GM12874 (cell line): ENCODE data around the gene CDCP1.

Experiments
- TF ChIP-seq, protein P1 (sequence below): IDR thresholded peaks from 2 replicates; pipeline ENCODE4 v1.5.1; 2011; ENCODE audit warnings: low read depth, mild to moderate bottlenecking, control low read depth, low read length, moderate library complexity; ENCODE audit not compliant: insufficient read depth

The CDCP1 gene

DNA sequence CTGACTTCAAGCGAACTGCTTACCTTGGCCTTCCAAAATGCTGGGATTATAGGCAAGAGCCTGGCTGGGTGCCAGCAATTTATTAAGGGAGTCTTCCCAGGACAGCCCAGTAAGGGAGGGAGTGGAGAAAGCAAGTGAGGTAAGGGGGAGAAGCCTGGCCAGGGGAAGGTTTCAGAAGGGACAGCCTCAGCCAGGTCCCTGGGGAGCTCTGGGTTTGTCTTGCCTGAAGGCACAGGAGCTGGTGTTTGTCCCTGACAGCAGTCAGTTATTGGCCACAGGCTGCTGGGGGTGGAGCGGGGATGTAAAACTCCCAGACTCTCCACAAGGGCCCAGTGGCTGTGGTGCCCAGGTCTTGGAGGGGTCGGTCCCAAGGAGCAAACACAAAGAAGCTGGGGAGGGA, 33.0 kb upstream of the CDCP1 start:
- TF ChIP-seq, protein P1, sequence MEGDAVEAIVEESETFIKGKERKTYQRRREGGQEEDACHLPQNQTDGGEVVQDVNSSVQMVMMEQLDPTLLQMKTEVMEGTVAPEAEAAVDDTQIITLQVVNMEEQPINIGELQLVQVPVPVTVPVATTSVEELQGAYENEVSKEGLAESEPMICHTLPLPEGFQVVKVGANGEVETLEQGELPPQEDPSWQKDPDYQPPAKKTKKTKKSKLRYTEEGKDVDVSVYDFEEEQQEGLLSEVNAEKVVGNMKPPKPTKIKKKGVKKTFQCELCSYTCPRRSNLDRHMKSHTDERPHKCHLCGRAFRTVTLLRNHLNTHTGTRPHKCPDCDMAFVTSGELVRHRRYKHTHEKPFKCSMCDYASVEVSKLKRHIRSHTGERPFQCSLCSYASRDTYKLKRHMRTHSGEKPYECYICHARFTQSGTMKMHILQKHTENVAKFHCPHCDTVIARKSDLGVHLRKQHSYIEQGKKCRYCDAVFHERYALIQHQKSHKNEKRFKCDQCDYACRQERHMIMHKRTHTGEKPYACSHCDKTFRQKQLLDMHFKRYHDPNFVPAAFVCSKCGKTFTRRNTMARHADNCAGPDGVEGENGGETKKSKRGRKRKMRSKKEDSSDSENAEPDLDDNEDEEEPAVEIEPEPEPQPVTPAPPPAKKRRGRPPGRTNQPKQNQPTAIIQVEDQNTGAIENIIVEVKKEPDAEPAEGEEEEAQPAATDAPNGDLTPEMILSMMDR = no peak

DNA sequence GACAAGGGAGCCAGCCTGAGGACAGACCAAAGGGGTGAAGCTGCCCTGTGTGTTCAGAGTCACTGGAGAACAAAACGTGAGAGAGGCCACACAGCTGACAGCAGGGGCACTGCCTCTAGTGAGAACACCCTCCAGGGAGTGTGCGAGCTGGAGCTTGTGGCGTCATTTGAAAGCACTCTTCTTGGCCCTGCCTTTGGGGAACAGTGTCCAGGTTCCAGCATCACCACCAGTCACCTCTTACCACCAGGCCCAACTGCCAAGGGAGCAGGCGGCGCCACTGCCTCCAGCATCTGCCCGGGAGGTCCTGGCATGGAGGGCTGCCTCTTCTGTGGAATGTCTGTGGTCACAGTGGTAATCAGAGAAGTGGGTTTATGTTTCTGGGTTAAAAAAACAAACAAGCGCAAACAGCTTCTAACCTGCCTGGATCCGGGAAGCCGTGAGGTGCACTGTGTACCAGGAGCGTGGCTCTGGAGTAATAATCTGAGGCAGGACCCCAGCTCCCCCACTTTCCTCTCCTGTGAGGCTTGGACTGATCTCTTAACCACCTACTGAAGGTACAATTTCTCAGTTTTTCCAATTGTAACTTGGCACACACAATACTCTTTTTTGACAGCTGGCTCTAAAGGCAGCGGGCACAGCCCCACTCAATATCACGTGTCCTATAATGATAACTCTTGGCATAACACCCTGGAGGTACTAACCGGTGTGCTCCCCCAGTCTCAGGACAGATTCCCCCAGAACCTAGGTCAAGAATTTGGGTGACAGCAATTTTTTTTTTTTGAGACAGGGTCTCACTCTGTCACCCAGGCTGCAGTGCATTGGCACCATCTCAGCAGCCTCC, 32.2 kb upstream of the CDCP1 start:
- TF ChIP-seq, protein P1 = no peak

GRCh38 chr3:45176912-45177311, 30.7 kb upstream of the CDCP1 start:
- TF ChIP-seq, protein P1 = no peak

- TF ChIP-seq, protein P1 = no peak
Observed at GRCh38 chr3:45174234-45174633, 28.1 kb upstream of the CDCP1 start.

DNA sequence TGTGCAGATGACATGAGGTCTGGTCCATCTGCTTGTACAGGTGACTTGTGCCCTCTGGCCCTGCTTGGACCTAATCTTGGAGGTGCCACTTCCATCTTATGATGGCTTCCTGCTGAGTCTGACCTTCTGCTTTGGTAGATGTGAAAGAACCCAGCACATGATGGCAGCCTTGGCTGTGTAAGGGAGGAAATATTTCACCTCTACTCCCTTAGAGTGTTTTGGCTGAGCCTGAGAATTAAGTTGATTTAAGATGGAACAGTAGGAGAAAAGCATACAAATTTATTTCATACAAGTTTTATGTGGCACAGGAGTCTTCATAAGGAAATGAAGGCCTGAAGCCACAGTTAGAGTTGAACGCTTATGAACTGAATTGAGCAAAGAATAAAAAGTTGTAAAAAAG, 27.6 kb upstream of the CDCP1 start:
- TF ChIP-seq, protein P1 = no peak

DNA sequence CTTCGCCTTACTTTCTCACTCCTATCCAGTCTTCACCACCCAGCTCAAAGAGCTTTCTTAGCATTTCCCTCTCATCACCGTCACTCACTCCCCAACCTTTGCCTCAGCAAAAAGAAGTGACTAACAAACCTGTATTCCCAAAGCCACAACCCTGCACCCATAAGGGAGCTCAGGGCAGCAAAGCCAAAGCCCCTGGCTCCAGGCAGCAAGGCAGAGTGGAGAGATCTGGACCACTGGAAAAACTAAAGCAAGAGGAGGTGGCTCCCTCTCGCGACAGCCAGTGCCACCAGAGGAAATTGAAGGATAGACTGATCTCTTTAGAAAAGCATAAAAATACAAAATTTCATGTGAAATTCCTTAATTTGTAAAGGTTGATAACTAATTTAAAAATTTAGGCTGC, 25.1 kb upstream of the CDCP1 start:
- TF ChIP-seq, protein P1 = no peak

DNA sequence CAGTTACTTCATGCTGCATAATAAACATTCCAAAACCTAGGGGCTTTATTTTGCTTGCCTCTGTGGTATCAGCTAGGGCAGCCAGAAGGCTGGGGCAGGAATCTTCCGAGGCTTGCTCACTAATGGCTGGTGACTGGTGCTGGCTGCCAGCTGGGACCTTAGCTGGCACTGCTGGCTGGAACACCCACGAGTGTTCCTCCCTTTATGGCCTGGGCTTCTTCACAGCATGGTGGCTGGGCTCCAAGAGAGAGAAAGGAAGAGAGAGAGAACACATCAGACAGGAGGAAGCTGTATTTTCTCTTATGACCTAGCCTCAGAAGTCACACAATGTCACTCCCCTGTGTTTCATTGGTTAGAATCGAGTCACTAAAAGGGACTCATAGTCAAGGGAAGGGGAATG, 23.9 kb upstream of the CDCP1 start:
- TF ChIP-seq, protein P1 = no peak
